Peyer's patch (tissue), 4 donors: Measurements from ENCODE around the gene TNS3.

ENCODE experiments used
- POLR2A ChIP-seq, 2 donors: fragments of 450-650 bp; IDR thresholded peaks; one replicate each; pipeline ENCODE4 v1.5.1; 2017; ENCODE audit warnings: antibody characterized with exemption in 2 of 2, mild to moderate bottlenecking in 2 of 2, moderate library complexity in 2 of 2
- TF ChIP-seq, protein P1 (sequence below), 6 experiments: fragments of 450-650 bp in 4 of 6; fragments of 200-600 bp in 2 of 6; sonication (generic) in 1 of 6; IDR thresholded peaks; one replicate each; pipeline ENCODE4 v1.5.1; 2017 to 2019; ENCODE audit warnings: antibody characterized with exemption in 6 of 6, mild to moderate bottlenecking in 3 of 6, moderate library complexity in 1 of 6

DNA sequence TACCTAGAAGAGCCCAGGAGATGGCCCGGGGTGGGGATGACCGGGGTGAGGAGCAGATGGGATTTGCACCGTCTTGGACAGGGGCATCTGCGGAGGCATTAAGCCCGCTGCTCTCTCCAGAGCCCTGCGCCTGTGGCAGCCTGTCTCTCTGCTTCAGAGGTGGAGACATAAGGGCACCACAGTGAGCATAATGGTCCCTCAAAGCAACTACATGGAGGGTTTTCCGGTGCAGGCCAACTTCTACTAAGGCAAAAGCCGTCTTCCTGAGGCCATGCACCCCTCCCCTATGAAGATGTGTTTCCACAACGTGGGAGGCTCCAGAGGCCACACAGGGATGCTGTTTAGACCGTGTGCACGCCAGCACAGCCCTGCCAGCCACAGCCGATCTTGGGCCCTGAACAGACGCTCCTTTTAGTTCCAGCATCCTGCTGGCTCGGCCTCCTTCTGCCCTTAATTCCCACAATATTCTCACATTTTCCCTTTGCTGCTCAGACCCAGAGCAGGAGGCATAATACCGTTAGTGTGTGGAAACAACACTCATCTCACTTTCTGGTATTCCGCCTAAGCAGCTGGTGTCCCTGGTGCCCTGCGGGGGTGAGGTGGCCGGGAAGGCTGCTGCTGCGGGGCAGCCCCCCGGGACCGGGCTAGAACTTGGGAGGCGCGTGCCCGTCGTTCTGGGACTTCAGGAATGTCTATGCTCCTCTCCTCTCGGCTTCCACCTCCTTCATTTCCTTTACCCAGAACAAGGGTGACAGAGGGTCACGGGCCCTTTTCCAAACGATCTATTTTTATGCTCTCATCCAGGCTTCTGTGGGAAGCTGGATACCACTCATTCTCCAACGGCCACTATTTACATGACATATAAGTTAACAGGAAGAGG is 266.9 kb downstream of the TNS3 start:
- no peak for TF ChIP-seq POLR2A (IDR thresholded peaks at IDR 0.05)
- TF ChIP-seq, protein P1, sequence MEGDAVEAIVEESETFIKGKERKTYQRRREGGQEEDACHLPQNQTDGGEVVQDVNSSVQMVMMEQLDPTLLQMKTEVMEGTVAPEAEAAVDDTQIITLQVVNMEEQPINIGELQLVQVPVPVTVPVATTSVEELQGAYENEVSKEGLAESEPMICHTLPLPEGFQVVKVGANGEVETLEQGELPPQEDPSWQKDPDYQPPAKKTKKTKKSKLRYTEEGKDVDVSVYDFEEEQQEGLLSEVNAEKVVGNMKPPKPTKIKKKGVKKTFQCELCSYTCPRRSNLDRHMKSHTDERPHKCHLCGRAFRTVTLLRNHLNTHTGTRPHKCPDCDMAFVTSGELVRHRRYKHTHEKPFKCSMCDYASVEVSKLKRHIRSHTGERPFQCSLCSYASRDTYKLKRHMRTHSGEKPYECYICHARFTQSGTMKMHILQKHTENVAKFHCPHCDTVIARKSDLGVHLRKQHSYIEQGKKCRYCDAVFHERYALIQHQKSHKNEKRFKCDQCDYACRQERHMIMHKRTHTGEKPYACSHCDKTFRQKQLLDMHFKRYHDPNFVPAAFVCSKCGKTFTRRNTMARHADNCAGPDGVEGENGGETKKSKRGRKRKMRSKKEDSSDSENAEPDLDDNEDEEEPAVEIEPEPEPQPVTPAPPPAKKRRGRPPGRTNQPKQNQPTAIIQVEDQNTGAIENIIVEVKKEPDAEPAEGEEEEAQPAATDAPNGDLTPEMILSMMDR (IDR thresholded peaks at IDR 0.05): no peak
